ENCODE data around the gene MOCOS. TPM values are rescaled to one million over a fixed set of nuclear protein-coding genes. Genes with fewer than 3 reads are reported as not detected.

Gene MOCOS
- total RNA-seq, 1 experiment from 2014 or later = 12.1 TPM

- TF ChIP-seq ATF3 (IDR thresholded peaks at IDR 0.05) (no peak), ZBTB33 (IDR thresholded peaks at IDR 0.05; ENCODE audit: extremely low read depth, insufficient replicate concordance, low read length) (no peak), EZH2 (IDR thresholded peaks at IDR 0.05) (no peak), EGR1 (IDR thresholded peaks at IDR 0.05; ENCODE audit: low read depth) (no peak)
These were observed 10.3 kb downstream of the MOCOS start (continued) for GRCh38 chr18:36197511-36198166.

GRCh38 chr18:36199691-36200295 is 12.5 kb downstream of the MOCOS start:
- H3K4me3 ChIP-seq (replicated peaks in 1 of 2; ENCODE audit: low read depth in 1 of 2, low read length in 2 of 2) = no peak overlapping the region
- H3K4me1 ChIP-seq (ENCODE audit: control insufficient read depth in 1 of 2, insufficient read depth in 2 of 2, low read length in 2 of 2) = no peaks in the 10 kb centered on the region
- TF ChIP-seq POLR2A (IDR thresholded peaks at IDR 0.05; ENCODE audit: borderline replicate concordance, extremely low read depth, insufficient read depth, insufficient read length) (no peak), CTCF (IDR thresholded peaks at IDR 0.05 in 2 of 3, conservative IDR thresholded peaks at IDR 0.05 in 1 of 3; ENCODE audit: borderline replicate concordance in 1 of 3, insufficient read depth in 1 of 3, low read depth in 2 of 3, low read length in 2 of 3) (no peak), CEBPB (IDR thresholded peaks at IDR 0.05; ENCODE audit: low read depth) (no peak), SP1 (IDR thresholded peaks at IDR 0.05; ENCODE audit: low read depth) (no peak), ELF1 (IDR thresholded peaks at IDR 0.05; ENCODE audit: borderline replicate concordance, low read depth) (no peak)
- no peak overlapping the region for H3K4me2 ChIP-seq (ENCODE audit: low read length)
- intact Hi-C loops (cut with micrococcal nuclease) = no loop called here
- H4K20me1 ChIP-seq (ENCODE audit: insufficient read depth) = no peaks in the 10 kb centered on the region
- RAD21 ChIA-PET (ENCODE audit: low non-redundant PET in 1 of 2, low total read pairs in 2 of 2, uncharacterized antibody in 2 of 2, unreplicated experiment in 2 of 2) = no interaction called here
- CTCF ChIA-PET = no interaction called here
- H3K9me3 ChIP-seq (ENCODE audit: control insufficient read depth in 1 of 2, insufficient read depth in 1 of 2, low read depth in 1 of 2, low read length in 2 of 2) = no peaks in the 10 kb centered on the region
- no peak overlapping the region for H3K9ac ChIP-seq (ENCODE audit: low read length)
- POLR2A ChIA-PET = no interaction called here
- no peaks in the 10 kb centered on the region; a peak in 2 of 4 replicates for H3K36me3 ChIP-seq (ENCODE audit: control insufficient read depth in 1 of 2, insufficient read depth in 2 of 2, low read length in 2 of 2)
- H2AFZ ChIP-seq (ENCODE audit: low read depth, low read length, poor library complexity, severe bottlenecking) = no peak overlapping the region
- DNase-seq (ENCODE audit: low read depth, low spot score) (no peak), ATAC-seq (no peak)
- no TSS peak for BruUV-seq (replicated peaks)
- no peaks in the 10 kb centered on the region for H3K79me2 ChIP-seq (ENCODE audit: insufficient read depth, low read length)
- H3K27ac ChIP-seq (ENCODE audit: low read depth, low read length) = no peak overlapping the region
- no peaks in the 10 kb centered on the region for H3K27me3 ChIP-seq (ENCODE audit: insufficient read depth, low read length)
- H3K9me2 ChIP-seq (ENCODE audit: insufficient read depth) = no peaks in the 10 kb centered on the region
